H1 (cell line): Measurements from ENCODE around the gene CSHL1. TPM values are rescaled to one million over a fixed set of nuclear protein-coding genes. Genes with fewer than 3 reads are reported as not detected.

Experiments
- CTCF ChIA-PET: fragments of 300-600 bp; sonication (Branson Sonifier 250); formaldehyde crosslinking; loops from one replicate; lab custom pipeline; 2021; ENCODE audit not compliant: partially characterized antibody; lab: Charles Lee
- POLR2A ChIA-PET: fragments of 300-600 bp; sonication (Branson Sonifier 250); formaldehyde crosslinking; loops from one replicate; lab custom pipeline; 2021; ENCODE audit warnings: inconsistent platforms; ENCODE audit not compliant: partially characterized antibody; lab: Charles Lee
- DNase-seq, 2 experiments: peaks; one replicate each; pipeline versions ENCODE4 v3.0.0 to v3.0.0-alpha.2; 2010 to 2022; ENCODE audit warnings: low spot score in 2 of 2, low read depth in 1 of 2, mixed read lengths in 1 of 2
- FAIRE-seq: peaks from 2 replicates; lab custom pipeline; 2011; peaks lifted over from hg19 to GRCh38; lab: Jason Lieb, UNC
- H2AFZ ChIP-seq: 2 replicates; pipeline ENCODE4 v1.8.1; 2012; ENCODE audit warnings: low read length, inconsistent platforms
- H2AK5ac ChIP-seq: 2 replicates; pipeline ENCODE4 v1.6.1; 2013; ENCODE audit warnings: low read depth, low read length
- H2BK120ac ChIP-seq: replicated peaks from 2 replicates; pipeline ENCODE3; 2013; ENCODE audit warnings: low read depth, low read length, inconsistent platforms
- H2BK12ac ChIP-seq: 2 replicates; pipeline ENCODE4 v1.6.1; 2013; ENCODE audit warnings: low read depth, low read length
- H2BK15ac ChIP-seq: 2 replicates; pipeline ENCODE4 v1.6.1; 2013; ENCODE audit warnings: low read length
- H2BK20ac ChIP-seq: 2 replicates; pipeline ENCODE4 v1.6.1; 2013; ENCODE audit warnings: low read length
- H2BK5ac ChIP-seq: 2 replicates; pipeline ENCODE4 v1.6.1; 2013; ENCODE audit warnings: low read depth, low read length
- H3K14ac ChIP-seq: 2 replicates; pipeline ENCODE4 v1.6.1; 2013; ENCODE audit warnings: inconsistent platforms; ENCODE audit not compliant: insufficient read length
- H3K18ac ChIP-seq: 2 replicates; pipeline ENCODE4 v1.6.1; 2013; ENCODE audit warnings: low read length; ENCODE audit errors: extremely low read depth
- H3K23ac ChIP-seq: 2 replicates; pipeline ENCODE4 v1.6.1; 2013; ENCODE audit warnings: inconsistent platforms; ENCODE audit not compliant: insufficient read length
- H3K23me2 ChIP-seq: 2 replicates; pipeline ENCODE4 v1.6.1; 2013; ENCODE audit warnings: low read depth, low read length
- H3K27ac ChIP-seq: 2 replicates; pipeline ENCODE4 v1.6.1; 2011; ENCODE audit warnings: low read depth, low read length, inconsistent platforms
- H3K27me3 ChIP-seq, 4 experiments: replicated peaks in 1 of 4; 1 replicate in 1 of 4; 2 replicates in 3 of 4; pipeline versions ENCODE4 v1.6.1 to v1.8.1; 2011 to 2013; ENCODE audit warnings: low read length in 3 of 4, mild to moderate bottlenecking in 3 of 4, inconsistent platforms in 2 of 4, mixed read lengths in 2 of 4, moderate library complexity in 1 of 4; ENCODE audit not compliant: control insufficient read depth in 3 of 4, insufficient read depth in 3 of 4; ENCODE audit errors: extremely low read depth in 1 of 4
- H3K36me3 ChIP-seq, 4 experiments: 2 replicates each; pipeline versions ENCODE4 v1.6.1 to v1.8.1; 2011 to 2013; ENCODE audit warnings: mild to moderate bottlenecking in 4 of 4, low read length in 3 of 4, moderate library complexity in 2 of 4, control low read depth in 1 of 4, inconsistent platforms in 1 of 4; ENCODE audit not compliant: insufficient read depth in 4 of 4, control insufficient read depth in 2 of 4
- H3K4ac ChIP-seq: replicated peaks from 2 replicates; pipeline ENCODE3; 2013; ENCODE audit warnings: low read length, low read depth, mixed read lengths, inconsistent platforms; ENCODE audit not compliant: insufficient read length
- H3K4me1 ChIP-seq, 4 experiments: replicated peaks in 1 of 4; 1 replicate in 1 of 4; 2 replicates in 3 of 4; pipeline versions ENCODE4 v1.6.1 to v1.8.1; 2011 to 2013; ENCODE audit warnings: low read length in 3 of 4, inconsistent platforms in 2 of 4, mixed read lengths in 1 of 4; ENCODE audit not compliant: insufficient read depth in 4 of 4, control insufficient read depth in 3 of 4
- H3K4me2 ChIP-seq, 2 experiments: 2 replicates each; pipeline versions ENCODE4 v1.6.1 to v1.8.1; 2011 to 2013; ENCODE audit warnings: low read depth in 2 of 2, low read length in 2 of 2, control low read depth in 1 of 2, inconsistent platforms in 1 of 2, mild to moderate bottlenecking in 1 of 2; ENCODE audit not compliant: insufficient read depth in 1 of 2
- H3K4me3 ChIP-seq, 4 experiments: fragments of 200-600, 300-600 bp in 1 of 4; sonication (generic), shearing (Covaris generic), sonication (Bioruptor Twin) in 1 of 4; 2 replicates each; pipeline versions ENCODE4 v1.5.1 to v1.8.1; 2011 to 2016; ENCODE audit warnings: low read length in 4 of 4, low read depth in 3 of 4, control low read depth in 2 of 4, inconsistent platforms in 2 of 4, mild to moderate bottlenecking in 2 of 4, mixed read lengths in 1 of 4, moderate library complexity in 1 of 4; ENCODE audit not compliant: insufficient read depth in 2 of 4; ENCODE audit errors: extremely low read depth in 1 of 4
- H3K56ac ChIP-seq: replicated peaks from 2 replicates; pipeline ENCODE3; 2013; ENCODE audit warnings: low read depth, mild to moderate bottlenecking, mixed read lengths, low read length, inconsistent platforms; ENCODE audit not compliant: insufficient read length
- H3K79me1 ChIP-seq: 2 replicates; pipeline ENCODE4 v1.6.1; 2013; ENCODE audit warnings: low read depth, low read length, control low read depth
- H3K79me2 ChIP-seq, 2 experiments: 2 replicates each; pipeline versions ENCODE4 v1.6.1 to v1.8.1; 2012 to 2013; ENCODE audit warnings: low read length in 2 of 2, mild to moderate bottlenecking in 2 of 2, inconsistent platforms in 1 of 2; ENCODE audit not compliant: insufficient read depth in 2 of 2, control insufficient read depth in 1 of 2
- H3K9ac ChIP-seq, 4 experiments: replicated peaks in 1 of 4; 1 replicate in 1 of 4; 2 replicates in 3 of 4; pipeline versions ENCODE4 v1.6.1 to v1.8.1; 2011 to 2013; ENCODE audit warnings: low read depth in 3 of 4, low read length in 3 of 4, control low read depth in 2 of 4, mild to moderate bottlenecking in 2 of 4, moderate library complexity in 2 of 4, inconsistent platforms in 1 of 4; ENCODE audit errors: extremely low read depth in 1 of 4
- H3K9me3 ChIP-seq, 2 experiments: 2 replicates each; pipeline versions ENCODE4 v1.6.1 to v1.8.1; 2012 to 2013; ENCODE audit warnings: mild to moderate bottlenecking in 2 of 2, moderate library complexity in 2 of 2, control low read depth in 1 of 2, inconsistent platforms in 1 of 2, low read depth in 1 of 2, low read length in 1 of 2, mixed read lengths in 1 of 2; ENCODE audit not compliant: insufficient read depth in 2 of 2
- H4K20me1 ChIP-seq, 2 experiments: replicated peaks in 1 of 2; 2 replicates each; pipeline versions ENCODE3 to v1.8.1; 2011 to 2013; ENCODE audit warnings: inconsistent platforms in 2 of 2, low read length in 2 of 2, mild to moderate bottlenecking in 1 of 2; ENCODE audit not compliant: insufficient read depth in 2 of 2, control insufficient read depth in 1 of 2
- H4K5ac ChIP-seq: 2 replicates; pipeline ENCODE4 v1.6.1; 2013; ENCODE audit warnings: low read length, low read depth, mixed read lengths, inconsistent platforms; ENCODE audit not compliant: insufficient read length
- H4K8ac ChIP-seq: 2 replicates; pipeline ENCODE4 v1.8.0; 2013; ENCODE audit warnings: mild to moderate bottlenecking, moderate library complexity, low read length, inconsistent platforms; ENCODE audit not compliant: insufficient read depth; ENCODE audit errors: extremely low read depth
- H4K91ac ChIP-seq: replicated peaks from 2 replicates; pipeline ENCODE3; 2013; ENCODE audit warnings: low read length, mixed read lengths, inconsistent platforms; ENCODE audit not compliant: insufficient read length
- CBX5 ChIP-seq: fragments of 300-800, 300-1000 bp; sonication (generic); IDR thresholded peaks from 2 replicates; pipeline ENCODE4 v1.7.1; 2016; ENCODE audit warnings: antibody characterized with exemption, low read length, low read depth
- CHD1 ChIP-seq: IDR thresholded peaks from 2 replicates; pipeline ENCODE4 v1.6.1; 2012; ENCODE audit warnings: low read depth, low read length, improper control_type of control experiment
- HDAC6 ChIP-seq: IDR thresholded peaks from one replicate; pipeline ENCODE4 v1.7.1; 2012; ENCODE audit warnings: low read depth, mild to moderate bottlenecking, inconsistent platforms, low read length, moderate library complexity
- JUN ChIP-seq: IDR thresholded peaks from 2 replicates; pipeline ENCODE4 v1.6.1; 2011; ENCODE audit warnings: low read depth, mild to moderate bottlenecking, improper control_type of control experiment, low read length
- KDM1A ChIP-seq: fragments of 200-600, 300-600 bp; sonication (generic); IDR thresholded peaks from 2 replicates; pipeline ENCODE4 v1.7.1; 2016; ENCODE audit warnings: mild to moderate bottlenecking, low read length, borderline replicate concordance
- RBBP5 ChIP-seq: IDR thresholded peaks from 2 replicates; pipeline ENCODE4 v1.7.1; 2012; ENCODE audit warnings: low read depth, mild to moderate bottlenecking, inconsistent platforms, low read length, moderate library complexity, borderline replicate concordance
- SP2 ChIP-seq: IDR thresholded peaks from 2 replicates; pipeline ENCODE4 v1.6.1; 2012; ENCODE audit warnings: mild to moderate bottlenecking, low read length, inconsistent platforms
- SUZ12 ChIP-seq: fragments of 200-600 bp; sonication (generic); IDR thresholded peaks from 2 replicates; pipeline ENCODE4 v1.6.1; 2012; ENCODE audit warnings: mild to moderate bottlenecking, inconsistent platforms, low read length, moderate library complexity, mixed read lengths
- TCF12 ChIP-seq: IDR thresholded peaks from 2 replicates; pipeline ENCODE4 v1.6.1; 2011; ENCODE audit warnings: low read depth, mild to moderate bottlenecking, low read length
- WGBS, 2 experiments: shearing (Covaris generic) in 1 of 2; methylation state at CpG; one replicate each; pipeline versions ENCODE4 v1.1.6 to v1.1.7; 2013 to 2015; ENCODE audit warnings: low lambda C conversion rate in 2 of 2, mixed read lengths in 2 of 2, inconsistent platforms in 1 of 2, low coverage in 1 of 2, missing lambda C conversion rate in 1 of 2; ENCODE audit not compliant: insufficient replicate concordance in 2 of 2, insufficient coverage in 1 of 2, insufficient read length in 1 of 2; ENCODE audit errors: extremely low coverage in 1 of 2, missing lambda C conversion rate in 1 of 2; 5-methylcytosine and 5-hydroxymethylcytosine counted together
- polyA plus RNA-seq, 7 experiments: library from polyadenylated mRNA; depleted of rRNA in 3 of 7; stranded (reverse) in 5 of 7; unstranded in 2 of 7; fragments of >200 nt in 5 of 7; fragments of 200-250 nt in 2 of 7; gene quantifications; 1 replicate in 5 of 7; 2 replicates in 1 of 7; 4 replicates in 1 of 7; pipeline versions ENCODE4 v1.2.1 to v1.2.3, GENCODE V29; 2011 to 2013; ENCODE audit warnings: missing spikeins in 2 of 7, mixed read lengths in 2 of 7
- total RNA-seq: library from RNA; stranded (reverse); fragmentation: NEBNext Ultra II Directional; extraction: Animal tissue kit (Norgen Biotek cat#: 25700); gene quantifications from 2 replicates; pipeline ENCODE4 v1.2.1, GENCODE V29; 2021
- TF ChIP-seq, protein P1 (sequence below): IDR thresholded peaks from 2 replicates; pipeline ENCODE4 v1.6.1; 2012; ENCODE audit warnings: inconsistent platforms
- TF ChIP-seq, protein P2 (sequence below): IDR thresholded peaks from 2 replicates; pipeline ENCODE4 v1.6.1; 2011; ENCODE audit warnings: low read length, improper control_type of control experiment

Gene CSHL1
- total and polyA plus RNA-seq, 2 of the 8 experiments (the other 6 are each of a cell fraction or from before 2014, with no cell fraction given), result not detected

DNA sequence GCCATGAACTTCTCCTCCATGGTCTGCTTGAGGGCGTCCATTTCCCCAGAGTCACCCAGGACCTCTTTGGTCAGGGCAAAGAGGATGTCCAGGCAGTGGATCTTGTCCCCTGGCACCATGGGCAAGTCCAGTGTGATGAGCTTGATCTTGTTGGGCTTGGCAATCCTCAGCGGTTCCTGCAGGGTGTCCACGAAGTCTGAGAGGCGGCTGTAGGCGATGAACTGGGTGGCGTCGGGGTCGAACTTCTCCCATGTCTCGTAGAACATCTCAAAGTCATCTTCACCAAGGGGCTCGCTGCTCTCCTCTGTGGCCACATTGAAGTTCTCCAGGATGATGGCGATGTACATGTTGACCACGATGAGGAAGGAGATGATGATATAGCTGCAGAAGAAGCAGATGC, 30.1 kb upstream of the CSHL1 start:
- Histone ChIP-seq H3K56ac (no peak overlapping the region), H2AK5ac (no peak overlapping the region), H2AFZ (no peak overlapping the region), H4K91ac (no peak overlapping the region), H3K27me3 (no peaks in the 10 kb centered on the region), H2BK5ac (no peak overlapping the region), H3K4me2 (no peak overlapping the region), H3K23me2 (no peaks in the 10 kb centered on the region), H3K14ac (no peak overlapping the region), H3K9me3 (no peaks in the 10 kb centered on the region), H3K4me3 (no peak overlapping the region), H3K9ac (no peak overlapping the region), H2BK120ac (no peak overlapping the region), H3K23ac (no peak overlapping the region), H2BK15ac (no peak overlapping the region), H3K79me1 (no peaks in the 10 kb centered on the region), H4K20me1 (peaks cover 0 to 5% of the 10 kb centered on the region in 2 experiments), H3K79me2 (no peaks in the 10 kb centered on the region), H3K4ac (no peak overlapping the region), H3K36me3 (peaks cover 0 to 21% (median 1%) of the 10 kb centered on the region in 4 experiments; a peak in 4 of 8 replicates), H3K4me1 (peaks cover 0 to 2% (median 0%) of the 10 kb centered on the region in 4 experiments; a peak in 2 of 7 replicates), H2BK12ac (no peak overlapping the region), H2BK20ac (no peak overlapping the region), H3K27ac (no peak overlapping the region), H4K5ac (no peak overlapping the region), H4K8ac (no peak overlapping the region), H3K18ac (no peak overlapping the region)
- DNase-seq (no peak), FAIRE-seq (no peak)
- CTCF ChIA-PET, result interaction anchor here (0.5 to 6.1 kb wide), 10 partner anchors 10 to 122 kb away, joined by 3 to 64 read pairs (median 6); partner anchors contain the start of genes CD79B, CSHL1 and GH1
- 89% methylated on average over 12 of the region's 12 CpGs; no CpG with 5 or more reads in 1 of the 2 experiments for WGBS, 2 experiments
- no peak for TF ChIP-seq CBX5
- no peak for TF ChIP-seq JUN
- no peak for TF ChIP-seq RBBP5
- TF ChIP-seq, protein P1, sequence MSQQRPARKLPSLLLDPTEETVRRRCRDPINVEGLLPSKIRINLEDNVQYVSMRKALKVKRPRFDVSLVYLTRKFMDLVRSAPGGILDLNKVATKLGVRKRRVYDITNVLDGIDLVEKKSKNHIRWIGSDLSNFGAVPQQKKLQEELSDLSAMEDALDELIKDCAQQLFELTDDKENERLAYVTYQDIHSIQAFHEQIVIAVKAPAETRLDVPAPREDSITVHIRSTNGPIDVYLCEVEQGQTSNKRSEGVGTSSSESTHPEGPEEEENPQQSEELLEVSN, result no peak
- TF ChIP-seq, protein P2, sequence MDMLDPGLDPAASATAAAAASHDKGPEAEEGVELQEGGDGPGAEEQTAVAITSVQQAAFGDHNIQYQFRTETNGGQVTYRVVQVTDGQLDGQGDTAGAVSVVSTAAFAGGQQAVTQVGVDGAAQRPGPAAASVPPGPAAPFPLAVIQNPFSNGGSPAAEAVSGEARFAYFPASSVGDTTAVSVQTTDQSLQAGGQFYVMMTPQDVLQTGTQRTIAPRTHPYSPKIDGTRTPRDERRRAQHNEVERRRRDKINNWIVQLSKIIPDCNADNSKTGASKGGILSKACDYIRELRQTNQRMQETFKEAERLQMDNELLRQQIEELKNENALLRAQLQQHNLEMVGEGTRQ, result no peak
- TF ChIP-seq KDM1A, result no peak
- TF ChIP-seq TCF12, result no peak
- TF ChIP-seq SUZ12, result no peak
- TF ChIP-seq SP2, result no peak
- TF ChIP-seq CHD1, result no peak
- no peak for TF ChIP-seq HDAC6
- POLR2A ChIA-PET, result no interaction called here
